K562 (cell line): ENCODE measurements around the gene ZNF581. TPM values are rescaled to one million over a fixed set of nuclear protein-coding genes. Genes with fewer than 3 reads are reported as not detected.

Experiments used
- ARID2 ChIP-seq: fragments of 450-650 bp; IDR thresholded peaks from 2 replicates; pipeline ENCODE4 v1.6.1; 2017; ENCODE audit warnings: antibody characterized with exemption, mild to moderate bottlenecking
- ARNT ChIP-seq, 2 experiments: fragments of 450-650 bp; IDR thresholded peaks; 2 replicates each; pipeline ENCODE4 v1.6.1; 2016; ENCODE audit warnings: mild to moderate bottlenecking in 1 of 2
- CREM ChIP-seq: IDR thresholded peaks from 2 replicates; pipeline ENCODE4 v1.6.1; 2014; ENCODE audit warnings: antibody characterized with exemption, low read depth
- ELK1 ChIP-seq: sonication (generic); formaldehyde crosslinking; IDR thresholded peaks from 2 replicates; pipeline ENCODE4 v1.8.1; 2022; ENCODE audit warnings: missing genetic modification reagents
- IRF1 ChIP-seq: sonication (generic); formaldehyde crosslinking; IDR thresholded peaks from 2 replicates; pipeline ENCODE4 v1.8.0; 2022; ENCODE audit warnings: missing genetic modification reagents, mild to moderate bottlenecking, borderline replicate concordance
- KDM5B ChIP-seq: fragments of 200-600 bp; sonication (generic); IDR thresholded peaks from 2 replicates; pipeline ENCODE4 v1.6.1; 2012; ENCODE audit warnings: low read depth, mild to moderate bottlenecking, moderate library complexity, low read length, control low read depth, inconsistent platforms; ENCODE audit not compliant: insufficient replicate concordance
- MAX ChIP-seq: sonication (generic); formaldehyde crosslinking; IDR thresholded peaks from 2 replicates; pipeline ENCODE4 v1.9.0; 2022; ENCODE audit warnings: mild to moderate bottlenecking, missing genetic modification reagents
- MCM2 ChIP-seq: fragments of 450-650 bp; IDR thresholded peaks from 2 replicates; pipeline ENCODE4 v1.6.1; 2017; ENCODE audit warnings: low read depth, mild to moderate bottlenecking
- NONO ChIP-seq, 2 experiments: fragments of 200-400 bp in 1 of 2; fragments of 450-650 bp in 1 of 2; formaldehyde crosslinking in 1 of 2; IDR thresholded peaks; 2 replicates each; pipeline ENCODE4 v1.6.1; 2017; ENCODE audit warnings: low read depth in 2 of 2, mild to moderate bottlenecking in 2 of 2, moderate library complexity in 2 of 2, low read length in 1 of 2
- PTRF ChIP-seq: fragments of 450-650 bp; IDR thresholded peaks from 2 replicates; pipeline ENCODE4 v1.6.1; 2016; ENCODE audit warnings: mild to moderate bottlenecking, missing genetic modification characterization, missing compliant biosample characterization
- PTTG1 ChIP-seq: fragments of 450-650 bp; IDR thresholded peaks from 2 replicates; pipeline ENCODE4 v1.6.1; 2016; ENCODE audit warnings: low read depth, mild to moderate bottlenecking, missing genetic modification characterization, missing compliant biosample characterization
- RBM22 ChIP-seq: fragments of 200-400 bp; formaldehyde crosslinking; IDR thresholded peaks from 2 replicates; pipeline ENCODE4 v1.6.1; 2018; ENCODE audit warnings: low read length, low read depth; ENCODE audit not compliant: poor library complexity, severe bottlenecking
- RERE ChIP-seq: sonication (generic); formaldehyde crosslinking; IDR thresholded peaks from 2 replicates; pipeline ENCODE4 v1.8.0; 2023; ENCODE audit warnings: missing genetic modification reagents, mild to moderate bottlenecking, borderline replicate concordance
- SMAD3 ChIP-seq: fragments of 450-650 bp; formaldehyde crosslinking; conservative IDR thresholded peaks from 2 replicates; pipeline ENCODE4 v1.4.0; 2020; ENCODE audit warnings: mild to moderate bottlenecking
- SMARCE1 ChIP-seq: fragments of 450-650 bp; IDR thresholded peaks from 2 replicates; pipeline ENCODE4 v1.7.1; 2016; ENCODE audit warnings: mild to moderate bottlenecking
- TAF15 ChIP-seq: fragments of 200-400 bp; formaldehyde crosslinking; IDR thresholded peaks from 2 replicates; pipeline ENCODE4 v1.6.1; 2017; ENCODE audit warnings: mild to moderate bottlenecking, low read depth, low read length, moderate library complexity
- ZBTB17 ChIP-seq: fragments of 450-650 bp; formaldehyde crosslinking; IDR thresholded peaks from 2 replicates; pipeline ENCODE4 v1.4.0; 2020; ENCODE audit warnings: mild to moderate bottlenecking
- ZFPM2 ChIP-seq: fragments of 250-450 bp; sonication (Bioruptor Pico); IDR thresholded peaks from 2 replicates; pipeline ENCODE4 v1.5.1; 2022; ENCODE audit warnings: mild to moderate bottlenecking
- ZNF3 ChIP-seq: fragments of 250-450 bp; sonication (Bioruptor Pico); IDR thresholded peaks from 2 replicates; pipeline ENCODE4 v1.5.0; 2021; ENCODE audit warnings: mild to moderate bottlenecking, moderate library complexity
- ZNF384 ChIP-seq: IDR thresholded peaks from 2 replicates; pipeline ENCODE4 v1.6.1; 2012; ENCODE audit warnings: low read depth, low read length, improper control_type of control experiment
- ZNF778 ChIP-seq: fragments of 450-650 bp; formaldehyde crosslinking; IDR thresholded peaks from 2 replicates; pipeline ENCODE4 v1.4.0; 2020; ENCODE audit warnings: mild to moderate bottlenecking, moderate library complexity
- ZSCAN29 ChIP-seq: fragments of 450-650 bp; IDR thresholded peaks from 2 replicates; pipeline ENCODE4 v1.6.1; 2017
- polyA plus RNA-seq, 8 experiments: library from polyadenylated mRNA; depleted of rRNA in 4 of 8; stranded (reverse) in 5 of 8; unstranded in 3 of 8; fragments of >200 nt; fragmentation: Nextera tagmentation in 2 of 8; fragmentation: Illumina TruSeq in 1 of 8; extraction: Ambion mirVana in 2 of 8; extraction: Trizol in 1 of 8; gene quantifications; 2 replicates each; pipeline versions ENCODE4 v1.2.1 to v1.2.3, GENCODE V29; 2011 to 2014; ENCODE audit warnings: inconsistent platforms in 1 of 8, missing spikeins in 1 of 8
- total RNA-seq, 7 experiments: library from RNA; depleted of rRNA in 6 of 7; stranded (reverse); fragments of >200 nt in 6 of 7; fragmentation: Illumina TruSeq in 2 of 7; extraction: Trizol in 2 of 7; gene quantifications; 2 replicates each; pipeline versions ENCODE4 v1.2.1 to v1.2.3, GENCODE V29; 2011 to 2021; ENCODE audit warnings: low replicate concordance in 1 of 7

ZNF581 gene
- total and polyA plus RNA-seq, 9 of the 15 experiments (the other 6 are each of a cell fraction or from before 2014, with no cell fraction given), result 2.4 to 39.4 (median 15.4) TPM

GRCh38 chr19:55640043-55640576 is 3.3 kb upstream of the ZNF581 start (continued):
- TF ChIP-seq ZNF384 (no peak), PTRF (tag) (no peak), SMARCE1 (no peak), ELK1 (CRISPR knock-in tag) (peak; percentile 70; the same call in 1 of the 2 replicates), MCM2 (no peak), ZNF778 (CRISPR knock-in tag) (no peak), MAX (CRISPR knock-in tag) (peak; percentile 100), ZNF3 (CRISPR knock-in tag) (no peak), RBM22 (peak; percentile 68), ZFPM2 (CRISPR knock-in tag) (no peak), RERE (CRISPR knock-in tag) (peak; percentile 99), KDM5B (peak; percentile 52), ARNT (IDR thresholded peaks at IDR 0.05) (0 out of 4 replicates have a peak, but pooled peaks of 1 of the 2 experiments have one; percentile 45), CREM (peak; percentile 55), NONO (IDR thresholded peaks at IDR 0.05; ENCODE audit: low read depth in 2 of 2, low read length in 1 of 2) (0 out of 4 replicates have a peak, but pooled peaks of 1 of the 2 experiments have one; percentile 42), PTTG1 (tag) (no peak), ZSCAN29 (no peak), TAF15 (no peak), ZBTB17 (peak; percentile 78), ARID2 (no peak), SMAD3 (CRISPR knock-in tag) (peak; percentile 49; the same call in 1 of the 2 replicates), IRF1 (CRISPR knock-in tag) (peak; percentile 97)
